ENCODE measurements around the gene SENP3. TPM values are rescaled to one million over a fixed set of nuclear protein-coding genes. Genes with fewer than 3 reads are reported as not detected.
A peak's percentile ranks its signal among the peaks of the same experiment; 100 is the strongest.

Gene SENP3
- total and polyA plus RNA-seq, 2 of the 13 experiments (the other 11 are each of a cell fraction or from before 2014, with no cell fraction given) = 55.8 to 75.4 TPM

GRCh38 chr17:7557775-7558543, 3.8 kb upstream of the SENP3 start (continued):
- TF ChIP-seq E2F2 (CRISPR knock-in tag; IDR thresholded peaks at IDR 0.05; ENCODE audit: borderline replicate concordance) (no peak), RNF219 (CRISPR knock-in tag; IDR thresholded peaks at IDR 0.05) (no peak), CCDC6 (CRISPR knock-in tag; IDR thresholded peaks at IDR 0.05) (no peak), ZNF274 (CRISPR knock-in tag; IDR thresholded peaks at IDR 0.05) (peak; percentile 37; the same call in 1 of the 2 replicates), SNAPC5 (CRISPR knock-in tag; IDR thresholded peaks at IDR 0.05; ENCODE audit: borderline replicate concordance) (no peak), IRX3 (CRISPR knock-in tag; IDR thresholded peaks at IDR 0.05; ENCODE audit: borderline replicate concordance, low read depth) (no peak), CSRNP2 (CRISPR knock-in tag; conservative IDR thresholded peaks at IDR 0.05; ENCODE audit: low read depth) (no peak), ZNF709 (CRISPR knock-in tag; IDR thresholded peaks at IDR 0.05) (no peak; the same call in 1 of the 2 replicates), CEBPZ (IDR thresholded peaks at IDR 0.05; ENCODE audit: low read length) (no peak), MIXL1 (CRISPR knock-in tag; IDR thresholded peaks at IDR 0.05) (no peak), TEAD2 (CRISPR knock-in tag; IDR thresholded peaks at IDR 0.05) (no peak), MED1 (CRISPR knock-in tag; IDR thresholded peaks at IDR 0.05) (peak; percentile 25; the same call in 1 of the 2 replicates), NCOA1 (CRISPR knock-in tag; IDR thresholded peaks at IDR 0.05) (no peak), GABPB1 (CRISPR knock-in tag; IDR thresholded peaks at IDR 0.05) (peak; percentile 72), ZFAT (CRISPR knock-in tag; conservative IDR thresholded peaks at IDR 0.05) (no peak), ZNF280B (CRISPR knock-in tag; IDR thresholded peaks at IDR 0.05; ENCODE audit: borderline replicate concordance) (no peak), POLR2AphosphoS5 (IDR thresholded peaks at IDR 0.05; ENCODE audit: low read depth, low read length) (peak; percentile 65), SP1 (IDR thresholded peaks at IDR 0.05) (no peak), SP1 (CRISPR knock-in tag; IDR thresholded peaks at IDR 0.05) (peak; percentile 31; the same call in 1 of the 2 replicates)
